HG02938 (cell line): Measurements from ENCODE around the gene MAPK1.
A peak's percentile ranks its signal among the peaks of the same experiment; 100 is the strongest.
"Not testable (repeated sequence)": the region's sequence is repeated elsewhere in the genome, so short reads cannot be mapped to it uniquely, and the experiment has no call there.

Experiments used
- ATAC-seq: cut with Tn5 transposase; IDR thresholded peaks from one replicate; pipeline ENCODE4 v1.9.1; 2021; ENCODE audit warnings: mild to moderate bottlenecking, moderate library complexity; ENCODE audit not compliant: unreplicated experiment

MAPK1 gene

DNA sequence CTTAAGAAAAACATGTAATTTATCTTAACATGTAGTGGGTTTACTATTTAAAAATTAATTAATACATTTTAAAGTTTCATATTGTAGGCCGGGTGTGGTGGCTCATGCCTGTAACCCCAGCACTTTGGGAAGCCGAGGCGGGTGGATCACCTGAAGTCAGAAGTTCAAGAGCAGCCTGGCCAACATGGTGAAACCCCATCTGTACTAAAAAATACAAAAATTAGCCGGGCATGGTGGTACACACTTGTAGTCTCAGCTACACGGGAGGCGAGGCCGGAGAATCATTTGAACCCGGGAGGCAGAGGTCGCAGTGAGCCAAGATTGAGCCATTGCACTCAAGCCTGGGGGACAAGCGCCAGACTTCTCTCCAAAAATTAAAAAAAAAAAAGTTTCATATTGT is 73.7 kb downstream of the MAPK1 start:
- ATAC-seq: not testable (repeated sequence)

DNA sequence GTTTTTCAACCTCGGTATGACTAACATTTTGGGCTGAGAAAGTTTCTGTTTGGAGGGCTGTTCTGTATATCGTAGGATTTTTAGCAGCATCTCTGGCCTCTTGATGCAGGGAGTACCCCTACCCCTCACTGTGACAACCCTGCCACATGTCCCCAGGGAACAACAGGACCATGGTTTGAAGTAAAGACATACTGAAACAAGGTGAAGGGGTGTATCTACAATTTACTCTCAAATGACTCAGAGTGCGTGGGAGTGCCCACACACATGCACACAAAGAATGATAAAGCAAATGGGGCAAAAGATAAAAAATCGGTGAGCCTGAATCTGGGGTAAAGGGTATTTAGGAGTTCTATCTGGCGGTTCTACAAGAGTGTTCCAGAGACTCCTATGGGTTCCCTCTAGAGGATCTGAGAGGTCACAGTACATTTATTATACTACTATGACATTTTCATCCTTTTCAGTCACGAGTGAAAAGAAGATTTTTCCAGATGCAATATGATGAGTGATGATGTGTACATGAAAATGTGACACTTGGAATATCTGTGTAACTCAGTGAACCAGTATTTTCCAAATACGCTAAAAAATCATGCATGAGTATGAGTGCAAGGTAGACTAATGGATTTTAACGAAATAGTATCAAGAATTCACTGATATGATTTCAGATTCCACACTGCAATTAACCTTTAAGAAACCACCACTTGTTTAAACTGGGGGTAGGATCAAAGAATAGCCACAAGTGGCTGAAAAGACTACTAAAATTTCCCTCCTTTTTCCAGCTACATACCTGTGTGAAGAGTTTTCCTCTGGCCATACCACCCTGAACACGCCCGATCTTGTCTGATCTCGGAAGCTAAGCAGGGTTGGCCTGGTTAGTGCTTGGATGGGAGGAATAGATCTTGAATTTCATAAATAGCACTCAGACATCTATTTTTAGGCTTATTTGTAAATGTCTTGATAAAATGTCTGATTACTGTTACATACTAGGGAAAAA is 75.5 kb downstream of the MAPK1 start:
- ATAC-seq: no peak

DNA sequence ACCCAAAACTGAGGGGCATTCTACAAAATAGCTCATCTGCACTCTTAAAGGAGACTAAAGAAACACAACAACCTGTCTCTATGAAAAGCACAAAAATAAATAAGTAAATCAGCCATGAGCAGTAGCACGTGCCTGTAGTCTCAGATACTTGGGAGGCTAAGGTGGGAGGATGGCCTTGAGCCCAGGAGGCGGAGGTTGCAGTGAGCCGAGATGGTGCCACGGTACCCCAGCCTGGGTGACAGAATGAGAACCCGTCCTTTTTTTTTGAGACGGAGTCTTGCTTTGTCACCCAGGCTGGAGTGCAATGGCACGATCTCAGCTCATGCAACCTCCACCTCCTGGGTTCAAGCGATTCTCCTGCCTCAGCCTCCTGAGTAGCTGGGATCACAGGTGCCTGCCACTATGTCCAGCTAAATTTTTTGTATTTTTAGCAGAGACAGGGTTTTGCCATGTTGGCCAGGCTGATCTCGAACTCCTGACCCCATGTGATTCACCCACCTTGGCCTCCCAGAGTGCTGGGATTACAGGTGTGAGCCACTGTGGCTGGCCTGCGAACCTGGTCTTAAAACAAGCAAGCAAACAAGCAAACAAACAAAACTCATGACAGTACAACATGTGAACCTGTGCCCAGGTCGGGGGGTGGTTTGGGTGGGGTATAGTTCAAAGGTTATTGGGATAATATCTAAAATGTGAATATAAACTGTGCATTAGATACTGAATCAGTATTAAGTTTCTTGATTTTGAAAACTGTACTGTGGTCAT is 76.4 kb downstream of the MAPK1 start:
- not testable (repeated sequence) for ATAC-seq

DNA sequence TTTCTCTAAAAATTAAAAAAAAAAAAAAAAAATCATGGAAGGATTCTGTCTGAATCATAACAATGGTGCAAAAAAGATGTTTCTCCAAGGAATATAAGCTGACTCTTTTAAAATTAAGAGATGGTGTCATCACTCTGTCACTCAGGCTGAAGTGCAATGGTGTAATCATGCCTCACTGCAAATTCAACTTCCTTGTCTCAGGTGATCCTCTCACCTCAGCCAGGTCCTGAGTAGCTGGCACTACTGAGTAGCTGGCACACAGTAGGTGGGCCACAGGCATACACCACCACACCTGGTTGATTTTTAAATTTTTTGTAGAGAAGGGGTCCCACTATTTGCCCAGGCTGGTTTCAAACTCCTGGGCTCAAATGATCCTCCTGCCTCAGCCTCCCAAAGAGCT is 77.1 kb downstream of the MAPK1 start:
- ATAC-seq: no peak

DNA sequence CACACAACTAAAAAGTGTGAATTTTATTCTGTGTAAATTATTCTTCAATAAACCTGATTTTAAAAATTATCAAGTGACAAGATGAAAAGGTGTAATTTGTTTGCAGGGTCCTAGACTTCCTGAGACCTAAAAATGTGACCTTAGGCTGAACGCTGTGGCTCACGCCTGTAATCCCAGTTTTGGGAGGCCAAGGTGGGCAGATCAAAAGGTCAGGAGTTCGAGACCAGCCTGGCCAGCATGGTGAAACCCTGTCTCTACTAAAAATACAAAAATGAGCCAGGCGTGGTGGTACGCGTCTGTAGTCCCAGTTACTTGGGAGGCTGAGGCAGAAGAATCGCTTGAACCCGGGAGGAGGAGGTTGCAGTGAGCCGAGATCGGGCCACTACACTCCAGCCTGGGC is 79.9 kb downstream of the MAPK1 start:
- not testable (repeated sequence) for ATAC-seq

DNA sequence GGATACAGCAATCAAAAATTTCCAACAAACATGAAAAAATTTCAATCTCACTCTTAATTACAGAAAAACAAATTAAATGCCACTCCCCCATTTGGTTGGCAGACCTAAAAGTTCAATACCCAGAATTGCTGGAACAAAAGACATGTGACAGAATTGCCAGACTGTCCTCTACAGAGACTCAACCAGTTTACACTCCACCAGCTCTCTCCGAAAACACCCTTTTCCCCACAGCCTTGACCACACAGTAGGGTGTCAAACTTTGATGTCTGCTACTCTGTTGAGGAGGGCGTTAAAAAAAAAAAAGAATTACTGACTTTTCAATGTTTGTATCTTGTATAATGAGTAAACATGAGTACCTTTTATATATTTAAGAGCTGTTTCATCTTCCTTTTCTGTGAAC is 87.2 kb downstream of the MAPK1 start:
- no peak for ATAC-seq

DNA sequence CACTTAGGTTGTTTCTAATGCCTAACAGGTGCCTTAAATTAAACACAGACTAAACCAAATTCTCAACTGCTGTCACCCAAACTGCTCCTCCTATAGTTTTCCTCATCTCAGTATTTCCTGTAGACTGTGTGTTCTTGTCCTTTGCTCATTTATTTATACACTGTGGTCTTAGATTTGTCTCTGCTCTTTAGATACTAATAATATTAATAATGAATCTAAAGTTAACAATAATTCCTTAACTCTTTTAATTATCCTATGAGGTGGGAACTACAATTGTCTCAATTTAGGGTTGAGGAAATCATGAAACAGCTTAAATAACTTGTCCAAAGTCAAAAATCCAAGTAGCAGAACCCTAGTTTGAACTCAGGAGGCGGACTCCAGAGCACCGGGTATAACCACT is 88.0 kb downstream of the MAPK1 start:
- ATAC-seq: no peak

DNA sequence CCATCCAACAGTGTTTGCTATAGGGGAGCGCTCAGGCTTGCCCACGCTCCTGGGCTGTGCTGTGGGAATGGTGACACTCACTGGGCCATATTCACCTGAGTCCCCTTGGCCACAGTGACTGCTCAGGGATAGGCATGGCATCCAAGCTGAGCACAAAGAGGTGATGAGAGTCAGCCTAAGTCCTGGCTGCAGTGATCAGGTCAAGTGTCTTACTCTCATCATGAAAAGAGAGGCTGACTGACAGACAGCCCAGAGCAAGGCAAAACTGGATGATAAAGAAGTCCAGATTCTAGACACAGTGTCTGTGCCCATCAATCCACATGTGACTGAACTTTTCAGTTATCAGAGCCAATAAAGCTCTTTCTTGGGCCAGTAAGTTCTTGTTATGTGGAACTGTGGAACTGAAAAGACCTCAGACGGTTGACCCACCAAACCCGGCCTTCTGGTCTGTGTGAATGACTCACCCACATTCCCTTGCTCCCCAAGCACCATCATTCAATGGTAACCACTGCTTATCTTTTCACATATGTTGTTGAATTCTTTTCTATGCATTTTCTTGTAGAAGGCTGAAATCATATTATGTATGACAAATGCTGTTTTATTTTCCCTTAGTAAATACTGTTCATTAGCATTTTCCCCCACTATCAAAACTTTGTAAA is 88.6 kb downstream of the MAPK1 start:
- ATAC-seq: no peak

DNA sequence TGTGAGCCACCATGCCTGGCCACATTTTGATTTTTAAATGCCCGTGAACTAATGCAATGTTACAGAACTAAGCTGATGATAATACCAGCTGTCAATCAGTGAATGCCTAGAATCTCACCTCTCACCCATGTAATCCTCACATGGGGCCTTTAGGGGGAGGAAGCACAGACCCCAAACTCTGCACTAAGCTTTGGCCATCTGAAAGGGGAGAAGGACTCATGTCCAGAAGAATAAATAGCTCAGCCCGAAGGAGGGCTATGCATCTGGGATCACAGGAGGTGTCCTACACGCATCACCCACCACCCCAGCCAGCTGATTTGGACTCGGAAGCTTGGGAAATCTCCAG is 95.8 kb downstream of the MAPK1 start:
- no peak for ATAC-seq

DNA sequence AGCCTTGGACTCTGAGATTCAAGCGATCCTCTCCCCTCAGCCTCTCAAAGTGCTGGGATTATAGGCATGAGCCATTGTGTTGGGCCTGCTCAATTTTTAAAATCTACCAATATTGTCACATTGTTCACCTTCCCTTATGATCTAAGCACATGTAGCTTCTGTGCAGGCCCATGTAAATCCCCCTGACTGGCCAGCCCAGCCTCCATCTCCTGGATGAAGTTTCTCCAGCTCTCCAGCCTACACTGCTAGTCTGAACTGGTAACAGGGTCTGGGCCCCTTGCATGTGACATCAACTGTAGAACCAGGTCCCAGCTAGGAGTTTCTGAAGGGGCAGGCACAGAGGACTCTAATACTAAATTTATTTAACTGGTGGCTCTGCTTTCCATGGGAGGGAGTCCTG is 99.0 kb downstream of the MAPK1 start:
- ATAC-seq: no peak

DNA sequence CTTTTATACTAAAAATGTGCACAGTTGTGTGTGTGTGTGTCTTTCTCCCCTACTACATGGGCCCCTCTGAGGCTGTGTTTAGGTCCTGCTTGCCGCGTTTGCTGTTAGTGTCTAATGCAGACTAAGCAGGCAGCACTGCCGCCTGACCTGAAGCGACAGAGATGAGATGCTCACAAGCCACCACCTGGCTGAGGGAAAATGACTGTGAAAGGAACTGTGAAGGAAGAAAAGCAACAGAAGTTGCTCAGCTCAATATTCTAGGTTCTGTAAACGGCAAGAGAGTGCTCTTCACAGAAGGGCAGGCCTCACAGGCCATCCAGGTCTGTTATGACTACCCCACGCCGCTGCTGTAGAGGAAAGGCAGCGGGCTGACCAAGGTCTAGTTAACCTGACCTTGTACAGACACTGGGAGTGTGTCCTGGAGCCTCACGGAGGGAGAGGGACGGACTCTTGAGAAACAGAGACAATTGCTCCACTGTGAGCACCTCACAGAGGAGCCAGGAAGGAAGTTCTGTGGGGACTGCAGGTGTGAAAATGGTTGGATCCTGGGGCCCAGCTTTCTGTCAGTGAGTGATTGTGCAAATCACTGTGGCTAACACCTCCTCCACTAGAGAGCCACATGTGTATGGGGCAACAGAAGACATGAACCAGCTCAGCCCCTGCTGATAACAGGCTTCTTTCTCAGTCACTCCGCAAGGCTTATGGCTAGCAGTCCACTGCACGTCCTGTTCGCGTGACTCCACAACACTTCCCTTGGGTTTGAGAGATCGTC is 100.6 kb downstream of the MAPK1 start:
- ATAC-seq: peak; percentile 41

DNA sequence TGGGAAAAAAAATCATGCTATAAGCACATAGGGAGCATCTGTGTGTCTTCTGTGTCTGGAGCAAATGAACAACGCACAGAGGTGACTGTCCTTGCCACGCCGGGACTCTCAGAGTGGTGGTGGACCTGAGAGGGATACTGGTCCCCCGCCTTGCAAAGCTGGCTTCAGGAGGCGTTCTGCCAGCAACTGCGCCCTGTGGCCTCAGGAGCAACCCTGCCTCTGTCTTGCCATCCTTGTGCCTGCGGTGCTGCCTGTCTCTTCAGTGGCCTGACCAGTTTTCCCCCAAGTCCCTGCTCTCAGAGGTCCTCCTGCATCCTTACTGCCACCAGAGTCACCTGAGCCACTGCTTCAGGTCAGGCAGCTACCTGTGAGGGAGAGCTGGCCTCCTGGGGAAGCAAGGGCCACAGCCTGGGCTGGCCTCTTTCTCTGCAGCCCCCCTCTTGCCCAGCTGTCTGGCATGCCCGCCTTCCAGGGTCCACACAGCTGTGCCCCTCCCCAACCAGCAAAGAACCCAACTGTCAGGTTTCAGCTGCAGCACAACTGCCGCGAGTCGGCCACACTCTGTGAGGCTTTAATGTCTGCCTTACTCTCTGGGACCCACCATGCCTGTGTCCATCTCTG is 101.4 kb downstream of the MAPK1 start:
- no peak for ATAC-seq

DNA sequence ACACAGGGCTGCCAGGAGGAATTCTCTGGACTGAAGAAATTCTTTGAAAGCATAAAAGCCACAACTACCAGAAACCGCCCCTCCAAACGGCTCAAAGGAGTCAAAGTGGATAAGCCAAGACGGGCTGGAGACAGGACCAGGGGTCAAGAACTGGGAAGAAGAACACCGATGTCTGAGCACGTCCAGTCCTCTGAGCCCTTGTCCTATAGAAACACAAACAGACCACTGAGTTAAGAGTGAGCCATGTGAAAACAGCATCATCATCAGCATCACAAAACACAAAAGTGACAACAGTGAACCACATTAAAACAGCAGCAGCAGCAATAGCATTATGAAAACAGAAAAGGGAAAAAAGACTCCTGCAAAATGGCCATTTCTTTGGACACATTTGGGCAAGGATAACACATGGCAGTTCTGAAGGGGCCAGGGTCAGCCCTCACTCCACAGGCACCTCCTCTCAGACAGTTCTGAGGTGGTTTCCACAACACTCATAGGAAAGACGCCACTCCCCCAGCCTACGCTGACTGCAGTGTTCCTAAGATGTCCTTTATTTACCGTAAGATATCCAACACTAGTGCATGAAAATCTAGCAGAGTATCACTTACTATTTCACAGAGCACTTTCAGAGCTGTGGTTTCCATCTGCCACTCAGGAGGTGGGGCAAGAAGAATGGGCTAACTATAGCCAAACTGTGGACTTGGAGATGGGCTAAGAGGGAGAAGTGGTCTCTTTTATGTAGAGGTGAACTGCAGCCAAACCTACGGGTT is 103.2 kb downstream of the MAPK1 start:
- no peak for ATAC-seq

DNA sequence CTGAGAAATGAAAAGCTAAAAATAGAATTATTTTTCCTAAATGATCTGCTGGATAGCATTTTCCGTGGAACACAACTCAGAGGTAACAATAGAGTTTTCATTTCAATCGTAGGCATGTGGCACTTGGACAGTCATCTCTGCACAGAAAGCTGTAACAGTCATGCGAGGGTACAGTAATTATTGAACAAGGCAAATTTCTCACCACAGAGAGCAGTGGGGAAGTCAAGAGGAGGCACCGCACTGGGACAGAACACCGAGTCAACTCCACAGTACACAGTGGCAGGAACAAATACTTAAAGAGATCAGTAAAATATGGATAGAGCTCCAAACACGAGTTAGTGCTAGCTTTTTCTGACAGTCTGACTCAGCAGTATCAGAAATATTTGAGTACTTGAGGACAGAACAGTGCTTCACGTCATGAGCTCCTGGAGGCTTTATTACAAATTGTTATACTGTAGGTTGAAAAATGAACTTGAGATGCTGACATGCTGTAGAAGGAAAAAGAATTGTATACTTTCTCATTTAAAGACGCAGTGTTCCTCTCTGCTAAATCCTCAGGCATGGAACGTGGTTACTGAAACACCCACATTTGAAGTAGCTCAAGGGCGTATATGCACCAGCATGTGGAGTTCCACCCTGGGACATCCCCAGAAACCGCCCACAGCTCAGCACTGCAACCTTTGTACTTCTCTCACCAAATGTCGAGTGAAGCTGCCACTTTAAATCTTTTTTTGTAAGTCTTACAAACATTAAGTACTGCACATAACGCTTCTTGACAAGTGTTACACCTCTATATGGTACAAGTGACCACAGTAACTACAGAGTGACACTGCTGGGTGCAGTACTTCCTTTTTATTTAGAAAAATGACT is 104.5 kb downstream of the MAPK1 start:
- no peak for ATAC-seq

DNA sequence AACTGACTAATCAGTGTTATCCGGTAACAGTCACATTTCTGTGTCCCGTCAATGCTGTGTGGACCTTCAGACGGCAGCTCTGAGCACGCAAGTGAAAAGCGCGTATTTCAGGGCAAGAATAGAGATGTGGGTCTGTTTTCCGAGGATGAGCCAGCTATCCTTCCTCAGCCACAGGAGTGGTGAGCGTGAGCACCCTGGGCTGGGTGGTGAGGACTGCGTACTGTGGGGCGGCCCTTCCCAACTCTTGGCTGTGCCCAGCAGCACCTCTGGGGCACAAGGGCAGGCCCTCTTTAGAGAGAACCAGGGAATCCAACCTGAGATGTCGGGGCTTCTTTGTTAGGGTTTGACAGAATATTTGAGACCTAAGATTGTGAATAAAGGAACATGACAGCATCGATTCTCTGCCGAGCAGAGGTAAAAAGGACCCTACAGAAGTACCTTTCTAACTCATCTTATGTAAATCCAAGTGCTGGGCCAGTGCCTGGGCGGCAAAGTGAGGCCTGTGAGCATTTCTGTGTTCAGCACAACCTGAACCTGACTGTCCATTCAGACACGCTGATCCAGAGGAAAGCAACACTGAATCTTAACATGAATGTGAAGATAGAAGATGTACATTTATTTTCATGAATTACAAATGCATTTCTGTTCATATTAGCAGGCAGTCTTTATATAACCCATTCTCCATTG is 105.3 kb downstream of the MAPK1 start:
- ATAC-seq: no peak

DNA sequence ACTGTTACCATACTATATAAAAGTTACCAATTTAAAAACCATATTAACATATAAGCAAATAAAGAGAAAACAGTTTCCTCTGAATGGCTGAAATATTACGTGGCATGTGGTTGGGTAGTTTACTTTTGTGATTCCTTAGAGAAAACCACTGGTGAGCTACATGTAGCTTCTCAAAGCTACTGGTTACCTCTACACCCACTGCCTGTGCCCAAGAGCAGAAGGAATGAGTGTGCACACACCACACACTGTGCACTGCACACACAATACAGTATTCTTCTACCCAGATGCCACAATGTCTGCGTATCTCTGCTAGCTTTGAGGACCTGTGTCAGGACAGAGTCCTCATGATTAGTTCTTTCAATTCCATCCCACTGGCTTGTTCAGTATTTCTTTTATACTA is 106.4 kb downstream of the MAPK1 start:
- no peak for ATAC-seq

DNA sequence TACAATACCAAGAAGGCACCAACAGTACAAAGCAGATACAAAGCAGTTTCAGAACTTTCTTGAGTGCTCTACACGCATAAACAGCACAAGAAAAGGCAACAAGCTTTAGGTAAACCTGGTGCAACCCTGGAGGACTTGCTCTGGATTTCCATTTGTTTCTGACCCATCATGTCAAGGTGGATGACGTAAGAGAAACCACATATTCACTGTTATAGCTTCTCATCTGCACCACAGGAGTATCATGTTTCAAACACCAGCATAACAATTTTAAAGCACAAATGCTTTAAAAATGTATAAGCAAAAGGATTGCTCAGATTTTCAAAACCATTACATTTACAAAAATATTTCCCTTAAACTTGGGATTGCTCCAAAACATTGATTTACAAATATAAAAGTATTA is 106.8 kb downstream of the MAPK1 start:
- no peak for ATAC-seq
